Activated CD4-positive, alpha-beta memory T cell treated with anti-CD3 and anti-CD28 coated beads, Interleukin-2, amount 10 ng/mL, durations not matched to agents 7 days and 5 days (primary cell): ENCODE results near the gene KIF3A. TPM values are rescaled to one million over a fixed set of nuclear protein-coding genes. Genes with fewer than 3 reads are reported as not detected.

Experiments used
- CTCF ChIA-PET: fragments of 350-600 bp; sonication (Branson Sonifier 250); formaldehyde crosslinking; loops from one replicate; lab custom pipeline; 2021; ENCODE audit warnings: antibody characterized with exemption, inconsistent platforms; lab: Charles Lee
- POLR2A ChIA-PET: fragments of 350-600 bp; sonication (Branson Sonifier 250); formaldehyde crosslinking; loops from one replicate; lab custom pipeline; 2021; ENCODE audit warnings: antibody characterized with exemption; lab: Charles Lee
- DNase-seq: peaks from one replicate; pipeline ENCODE4 v3.0.0-alpha.2; 2020
- H3K27ac Mint-ChIP-seq: one replicate; pipeline ENCODE4 v1.8.0; 2021; ENCODE audit warnings: mild to moderate bottlenecking, mixed read lengths
- H3K27me3 Mint-ChIP-seq: one replicate; pipeline ENCODE4 v1.8.0; 2021; ENCODE audit warnings: mixed read lengths
- H3K36me3 Mint-ChIP-seq: one replicate; pipeline ENCODE4 v1.8.0; 2021; ENCODE audit warnings: low read depth, mixed read lengths
- H3K4me1 Mint-ChIP-seq: one replicate; pipeline ENCODE4 v1.8.0; 2021; ENCODE audit warnings: mixed read lengths
- H3K4me3 Mint-ChIP-seq: one replicate; pipeline ENCODE4 v1.8.0; 2021; ENCODE audit warnings: mild to moderate bottlenecking, mixed read lengths
- H3K9me3 Mint-ChIP-seq: one replicate; pipeline ENCODE4 v1.8.0; 2021; ENCODE audit warnings: mixed read lengths
- total RNA-seq, 2 experiments: library from RNA; stranded (reverse); gene quantifications; one replicate each; pipeline ENCODE4 v1.2.3, GENCODE V29; 2021

KIF3A gene
- total RNA-seq, 2 experiments from 2014 or later, result 16.2 to 19.3 TPM

- ChIA-PET POLR2A (interaction anchor here (0.7 to 1.5 kb wide), 5 partner anchors 9 to 364 kb away, joined by 3 to 4 read pairs (median 3); partner anchors contain the start of gene KIF3A), CTCF (no interaction called here)
- Mint-ChIP-seq H3K4me3 (peak overlapping the region; percentile 65), H3K27ac (no peak overlapping the region), H3K4me1 (peaks cover 23% of the 10 kb centered on the region), H3K9me3 (no peaks in the 10 kb centered on the region), H3K36me3 (peaks cover 3% of the 10 kb centered on the region), H3K27me3 (peaks cover 28% of the 10 kb centered on the region)
- no peak for DNase-seq
Observed at GRCh38 chr5:132776131-132776937, 39.0 kb upstream of the KIF3A start.

- Mint-ChIP-seq H3K27me3 (peaks cover 21% of the 10 kb centered on the region), H3K36me3 (peaks cover 3% of the 10 kb centered on the region), H3K27ac (no peak overlapping the region), H3K4me1 (peaks cover 20% of the 10 kb centered on the region), H3K9me3 (no peaks in the 10 kb centered on the region), H3K4me3 (peak overlapping the region; percentile 21)
- POLR2A ChIA-PET, result interaction anchor here (0.7 to 0.8 kb wide), 2 partner anchors 8 to 38 kb away, joined by 3 read pairs; partner anchors contain the start of gene KIF3A
- CTCF ChIA-PET, result interaction anchor here (1.0 kb wide), 1 partner anchor 10 kb away, joined by 3 read pairs; no protein-coding TSS in a partner anchor
- DNase-seq, result no peak
Observed at GRCh38 chr5:132775476-132775961, 38.2 kb upstream of the KIF3A start.

GRCh38 chr5:132774896-132775295 is 37.5 kb upstream of the KIF3A start:
- Mint-ChIP-seq H3K27me3 (peaks cover 20% of the 10 kb centered on the region), H3K9me3 (no peaks in the 10 kb centered on the region), H3K4me3 (no peak overlapping the region), H3K27ac (no peak overlapping the region), H3K36me3 (peaks cover 3% of the 10 kb centered on the region), H3K4me1 (peaks cover 17% of the 10 kb centered on the region)
- no peak for DNase-seq
- ChIA-PET POLR2A (no interaction called here), CTCF (interaction anchor here (1.0 kb wide), 1 partner anchor 11 kb away, joined by 3 read pairs; no protein-coding TSS in a partner anchor)

- Mint-ChIP-seq H3K27ac (no peak overlapping the region), H3K9me3 (no peaks in the 10 kb centered on the region), H3K4me1 (peaks cover 16% of the 10 kb centered on the region), H3K27me3 (peaks cover 16% of the 10 kb centered on the region), H3K36me3 (peaks cover 3% of the 10 kb centered on the region), H3K4me3 (no peak overlapping the region)
- CTCF ChIA-PET, result interaction anchor here (1.0 kb wide), 1 partner anchor 11 kb away, joined by 3 read pairs; no protein-coding TSS in a partner anchor
- POLR2A ChIA-PET, result no interaction called here
- no peak for DNase-seq
Observed at GRCh38 chr5:132774406-132774805, 37.1 kb upstream of the KIF3A start.

GRCh38 chr5:132773601-132774355 is 36.4 kb upstream of the KIF3A start:
- ChIA-PET CTCF (no interaction called here), POLR2A (interaction anchor here (1.5 kb wide), 1 partner anchor 10 kb away, joined by 3 read pairs; no protein-coding TSS in a partner anchor)
- no peak for DNase-seq
- Mint-ChIP-seq H3K27me3 (peaks cover 10% of the 10 kb centered on the region), H3K27ac (no peak overlapping the region), H3K4me3 (no peak overlapping the region), H3K36me3 (peaks cover 3% of the 10 kb centered on the region), H3K9me3 (no peaks in the 10 kb centered on the region), H3K4me1 (peaks cover 16% of the 10 kb centered on the region)

GRCh38 chr5:132773114-132773513 is 35.8 kb upstream of the KIF3A start:
- Mint-ChIP-seq H3K9me3 (no peaks in the 10 kb centered on the region), H3K27ac (no peak overlapping the region), H3K4me3 (no peak overlapping the region), H3K27me3 (peaks cover 4% of the 10 kb centered on the region), H3K36me3 (peaks cover 3% of the 10 kb centered on the region), H3K4me1 (peaks cover 14% of the 10 kb centered on the region)
- DNase-seq, result no peak
- CTCF ChIA-PET, result no interaction called here
- POLR2A ChIA-PET, result interaction anchor here (1.5 kb wide), 1 partner anchor 10 kb away, joined by 3 read pairs; no protein-coding TSS in a partner anchor

GRCh38 chr5:132772291-132773070 is 35.1 kb upstream of the KIF3A start:
- CTCF ChIA-PET, result no interaction called here
- Mint-ChIP-seq H3K4me1 (peaks cover 10% of the 10 kb centered on the region), H3K27me3 (no peaks in the 10 kb centered on the region), H3K27ac (no peak overlapping the region), H3K9me3 (no peaks in the 10 kb centered on the region), H3K36me3 (no peaks in the 10 kb centered on the region), H3K4me3 (no peak overlapping the region)
- POLR2A ChIA-PET, result interaction anchor here (1.5 kb wide), 1 partner anchor 9 kb away, joined by 3 read pairs; no protein-coding TSS in a partner anchor
- DNase-seq, result no peak

- Mint-ChIP-seq H3K36me3 (no peaks in the 10 kb centered on the region), H3K27ac (no peak overlapping the region), H3K9me3 (no peaks in the 10 kb centered on the region), H3K27me3 (no peaks in the 10 kb centered on the region), H3K4me1 (peaks cover 10% of the 10 kb centered on the region), H3K4me3 (no peak overlapping the region)
- CTCF ChIA-PET, result no interaction called here
- POLR2A ChIA-PET, result no interaction called here
- DNase-seq, result no peak
Observed at GRCh38 chr5:132771503-132771998, 34.2 kb upstream of the KIF3A start.

GRCh38 chr5:132770476-132771159 is 33.3 kb upstream of the KIF3A start:
- POLR2A ChIA-PET, result no interaction called here
- Mint-ChIP-seq H3K4me1 (peaks cover 5% of the 10 kb centered on the region), H3K27me3 (no peaks in the 10 kb centered on the region), H3K9me3 (no peaks in the 10 kb centered on the region), H3K4me3 (no peak overlapping the region), H3K27ac (no peak overlapping the region), H3K36me3 (no peaks in the 10 kb centered on the region)
- CTCF ChIA-PET, result no interaction called here
- no peak for DNase-seq

GRCh38 chr5:132768485-132768868 is 31.1 kb upstream of the KIF3A start:
- ChIA-PET POLR2A (no interaction called here), CTCF (no interaction called here)
- peaks cover 3% of the 10 kb centered on the region for H3K36me3 Mint-ChIP-seq
- no peaks in the 10 kb centered on the region for H3K27me3 Mint-ChIP-seq
- no peak for DNase-seq
- H3K4me1 Mint-ChIP-seq, result no peaks in the 10 kb centered on the region
- H3K4me3 Mint-ChIP-seq, result no peak overlapping the region
- no peaks in the 10 kb centered on the region for H3K9me3 Mint-ChIP-seq
- H3K27ac Mint-ChIP-seq, result no peak overlapping the region

- H3K27ac Mint-ChIP-seq, result no peak overlapping the region
- POLR2A ChIA-PET, result interaction anchor here (0.9 kb wide), 1 partner anchor 9 kb away, joined by 3 read pairs; no protein-coding TSS in a partner anchor
Observed at GRCh38 chr5:132767150-132767549, 29.8 kb upstream of the KIF3A start.

GRCh38 chr5:132766806-132767055 is 29.4 kb upstream of the KIF3A start:
- Mint-ChIP-seq H3K36me3 (peaks cover 7% of the 10 kb centered on the region), H3K4me1 (no peaks in the 10 kb centered on the region), H3K9me3 (no peaks in the 10 kb centered on the region), H3K27me3 (no peaks in the 10 kb centered on the region), H3K4me3 (no peak overlapping the region), H3K27ac (no peak overlapping the region)
- no peak for DNase-seq
- POLR2A ChIA-PET, result interaction anchor here (0.9 kb wide), 1 partner anchor 9 kb away, joined by 3 read pairs; no protein-coding TSS in a partner anchor
- CTCF ChIA-PET, result interaction anchor here (0.6 to 1.4 kb wide), 2 partner anchors 20 to 270 kb away, joined by 3 to 4 read pairs; partner anchors contain the start of gene CCNI2

More at GRCh38 chr5:132767150-132767549, 29.8 kb upstream of the KIF3A start:
- no peak for DNase-seq
- CTCF ChIA-PET, result interaction anchor here (0.6 to 1.4 kb wide), 3 partner anchors 20 to 271 kb away, joined by 3 to 4 read pairs (median 3); partner anchors contain the start of gene CCNI2
- Mint-ChIP-seq H3K27me3 (no peaks in the 10 kb centered on the region), H3K36me3 (peaks cover 7% of the 10 kb centered on the region), H3K4me1 (no peaks in the 10 kb centered on the region), H3K9me3 (no peaks in the 10 kb centered on the region), H3K4me3 (no peak overlapping the region)
